ENCODE measurements around the gene PXDN.

PXDN gene

DNA sequence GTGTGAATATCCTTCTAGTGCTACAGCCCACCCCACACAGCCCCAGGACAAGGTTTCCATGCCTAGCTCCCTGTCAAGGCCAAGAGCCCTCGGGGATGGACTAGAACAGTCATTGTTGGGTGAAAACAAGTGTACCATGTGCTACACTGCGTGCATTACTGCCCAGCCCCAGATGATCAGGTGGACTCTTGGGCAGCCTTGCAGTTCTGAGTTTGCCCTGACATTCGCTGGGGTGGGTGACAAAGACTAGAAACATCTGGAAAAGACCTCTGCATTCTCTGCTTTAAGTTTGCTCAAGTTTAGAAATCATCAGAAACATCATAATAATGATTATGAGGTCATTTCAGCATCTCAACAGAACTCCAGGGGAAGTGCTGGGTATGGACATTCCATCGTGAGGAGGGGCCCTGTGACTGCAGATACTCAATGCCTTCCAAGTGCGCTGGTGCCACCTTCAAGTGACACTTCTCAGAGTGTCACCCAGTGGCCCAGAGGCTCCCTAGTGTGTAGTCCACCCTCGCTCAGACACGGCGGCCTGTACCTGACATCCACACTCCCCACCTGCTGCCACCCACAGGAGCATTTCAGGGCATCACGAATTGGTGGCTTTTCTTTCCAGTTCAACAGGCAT is 5.3 kb upstream of the PXDN start:
- Histone ChIP-seq H3K4me3 (IDR thresholded peaks at IDR 0.05; ENCODE audit: insufficient read depth, low read depth, low read length) (no peak overlapping the region), H3K4me2 (no peak overlapping the region), H3K9ac (no peak overlapping the region), H3K79me2 (ENCODE audit: insufficient read depth, low read depth) (no peaks in the 10 kb centered on the region), H4K20me1 (ENCODE audit: insufficient read depth) (no peaks in the 10 kb centered on the region), H3K27ac (no peak overlapping the region), H3K27me3 (ENCODE audit: insufficient read depth, low read depth) (no peaks in the 10 kb centered on the region), H3K4me1 (ENCODE audit: low read depth, poor library complexity, severe bottlenecking) (no peaks in the 10 kb centered on the region), H3K36me3 (ENCODE audit: insufficient read depth) (no peaks in the 10 kb centered on the region), H2AFZ (ENCODE audit: low read depth) (no peak overlapping the region)
- TF ChIP-seq, protein P1, sequence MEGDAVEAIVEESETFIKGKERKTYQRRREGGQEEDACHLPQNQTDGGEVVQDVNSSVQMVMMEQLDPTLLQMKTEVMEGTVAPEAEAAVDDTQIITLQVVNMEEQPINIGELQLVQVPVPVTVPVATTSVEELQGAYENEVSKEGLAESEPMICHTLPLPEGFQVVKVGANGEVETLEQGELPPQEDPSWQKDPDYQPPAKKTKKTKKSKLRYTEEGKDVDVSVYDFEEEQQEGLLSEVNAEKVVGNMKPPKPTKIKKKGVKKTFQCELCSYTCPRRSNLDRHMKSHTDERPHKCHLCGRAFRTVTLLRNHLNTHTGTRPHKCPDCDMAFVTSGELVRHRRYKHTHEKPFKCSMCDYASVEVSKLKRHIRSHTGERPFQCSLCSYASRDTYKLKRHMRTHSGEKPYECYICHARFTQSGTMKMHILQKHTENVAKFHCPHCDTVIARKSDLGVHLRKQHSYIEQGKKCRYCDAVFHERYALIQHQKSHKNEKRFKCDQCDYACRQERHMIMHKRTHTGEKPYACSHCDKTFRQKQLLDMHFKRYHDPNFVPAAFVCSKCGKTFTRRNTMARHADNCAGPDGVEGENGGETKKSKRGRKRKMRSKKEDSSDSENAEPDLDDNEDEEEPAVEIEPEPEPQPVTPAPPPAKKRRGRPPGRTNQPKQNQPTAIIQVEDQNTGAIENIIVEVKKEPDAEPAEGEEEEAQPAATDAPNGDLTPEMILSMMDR (conservative IDR thresholded peaks at IDR 0.05; ENCODE audit: low read depth, low read length): no peak

DNA sequence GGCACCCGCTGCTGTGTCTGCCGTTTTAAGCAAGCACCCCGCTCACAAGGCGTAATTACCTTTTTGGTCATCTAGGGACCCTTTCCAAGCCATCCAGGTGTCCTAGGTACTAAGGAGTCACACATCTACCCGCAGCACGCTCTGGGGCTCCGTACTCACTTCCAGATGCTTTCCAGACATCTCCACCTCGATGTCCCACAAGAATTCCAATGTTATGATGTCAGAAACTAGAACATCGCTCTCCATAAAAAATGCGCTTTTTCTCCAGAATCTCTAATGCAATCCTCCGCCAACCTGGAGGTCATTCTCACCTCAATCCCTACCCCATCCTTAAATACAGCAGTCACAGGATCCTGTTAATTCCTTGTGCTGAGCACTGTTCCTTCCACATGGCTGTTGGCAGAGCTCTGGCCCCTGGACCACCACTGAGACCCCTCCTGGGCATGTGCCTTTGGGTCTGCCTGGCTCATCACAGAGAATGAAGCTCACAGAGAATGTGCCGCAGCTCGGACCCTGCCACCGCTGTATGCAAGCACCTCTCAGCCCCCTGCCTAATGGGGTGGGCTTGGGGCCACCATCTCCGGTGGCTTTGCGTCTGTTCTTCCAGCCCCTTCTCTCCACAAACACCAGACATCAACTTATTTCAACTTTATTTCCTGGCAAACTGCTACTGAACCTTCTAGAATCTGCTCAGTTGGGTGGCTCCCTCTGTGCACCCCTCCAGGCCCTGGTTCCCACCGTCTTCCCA is 4.6 kb upstream of the PXDN start:
- H3K4me3 ChIP-seq (IDR thresholded peaks at IDR 0.05; ENCODE audit: insufficient read depth, low read depth, low read length): no peak overlapping the region
- H4K20me1 ChIP-seq (ENCODE audit: insufficient read depth): no peaks in the 10 kb centered on the region
- H3K36me3 ChIP-seq (ENCODE audit: insufficient read depth): no peaks in the 10 kb centered on the region
- no peak overlapping the region for H3K9ac ChIP-seq
- no peaks in the 10 kb centered on the region for H3K4me1 ChIP-seq (ENCODE audit: low read depth, poor library complexity, severe bottlenecking)
- no peak overlapping the region for H3K27ac ChIP-seq
- H3K79me2 ChIP-seq (ENCODE audit: insufficient read depth, low read depth): no peaks in the 10 kb centered on the region
- H2AFZ ChIP-seq (ENCODE audit: low read depth): no peak overlapping the region
- H3K4me2 ChIP-seq: no peak overlapping the region
- TF ChIP-seq, protein P1 (conservative IDR thresholded peaks at IDR 0.05; ENCODE audit: low read depth, low read length): no peak
- no peaks in the 10 kb centered on the region for H3K27me3 ChIP-seq (ENCODE audit: insufficient read depth, low read depth)

DNA sequence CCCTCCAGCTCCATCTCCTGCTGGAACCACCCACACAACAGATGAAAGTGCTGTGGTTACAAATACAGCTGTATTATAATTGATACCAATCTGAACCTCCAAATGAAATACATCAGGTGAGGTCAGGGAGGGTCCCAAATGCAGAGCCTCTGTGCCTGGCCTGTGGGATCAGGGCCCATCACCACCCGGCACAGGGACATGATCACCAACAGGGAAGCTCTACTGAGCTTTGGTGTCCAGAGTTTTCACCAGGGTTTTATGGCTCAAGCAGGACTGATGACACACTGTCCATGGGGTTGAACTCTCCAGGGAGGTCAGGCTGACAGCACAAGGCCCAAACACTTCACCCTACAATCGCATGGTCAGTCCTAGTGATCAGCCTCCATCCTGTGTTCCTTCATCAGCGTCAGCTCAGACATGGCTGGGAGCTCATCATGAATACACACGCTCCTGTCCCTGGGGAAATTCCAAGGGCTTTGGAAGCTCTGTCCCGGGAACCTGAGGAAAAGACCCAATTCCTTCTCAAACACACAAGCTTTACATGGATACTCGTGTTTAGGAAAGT is 3.9 kb upstream of the PXDN start:
- Histone ChIP-seq H3K4me2 (no peak overlapping the region), H4K20me1 (ENCODE audit: insufficient read depth) (no peaks in the 10 kb centered on the region), H3K9ac (no peak overlapping the region), H2AFZ (ENCODE audit: low read depth) (no peak overlapping the region), H3K27ac (no peak overlapping the region), H3K79me2 (ENCODE audit: insufficient read depth, low read depth) (no peaks in the 10 kb centered on the region), H3K4me3 (IDR thresholded peaks at IDR 0.05; ENCODE audit: insufficient read depth, low read depth, low read length) (no peak overlapping the region), H3K36me3 (ENCODE audit: insufficient read depth) (no peaks in the 10 kb centered on the region), H3K27me3 (ENCODE audit: insufficient read depth, low read depth) (no peaks in the 10 kb centered on the region), H3K4me1 (ENCODE audit: low read depth, poor library complexity, severe bottlenecking) (no peaks in the 10 kb centered on the region)
- TF ChIP-seq, protein P1 (conservative IDR thresholded peaks at IDR 0.05; ENCODE audit: low read depth, low read length): no peak

DNA sequence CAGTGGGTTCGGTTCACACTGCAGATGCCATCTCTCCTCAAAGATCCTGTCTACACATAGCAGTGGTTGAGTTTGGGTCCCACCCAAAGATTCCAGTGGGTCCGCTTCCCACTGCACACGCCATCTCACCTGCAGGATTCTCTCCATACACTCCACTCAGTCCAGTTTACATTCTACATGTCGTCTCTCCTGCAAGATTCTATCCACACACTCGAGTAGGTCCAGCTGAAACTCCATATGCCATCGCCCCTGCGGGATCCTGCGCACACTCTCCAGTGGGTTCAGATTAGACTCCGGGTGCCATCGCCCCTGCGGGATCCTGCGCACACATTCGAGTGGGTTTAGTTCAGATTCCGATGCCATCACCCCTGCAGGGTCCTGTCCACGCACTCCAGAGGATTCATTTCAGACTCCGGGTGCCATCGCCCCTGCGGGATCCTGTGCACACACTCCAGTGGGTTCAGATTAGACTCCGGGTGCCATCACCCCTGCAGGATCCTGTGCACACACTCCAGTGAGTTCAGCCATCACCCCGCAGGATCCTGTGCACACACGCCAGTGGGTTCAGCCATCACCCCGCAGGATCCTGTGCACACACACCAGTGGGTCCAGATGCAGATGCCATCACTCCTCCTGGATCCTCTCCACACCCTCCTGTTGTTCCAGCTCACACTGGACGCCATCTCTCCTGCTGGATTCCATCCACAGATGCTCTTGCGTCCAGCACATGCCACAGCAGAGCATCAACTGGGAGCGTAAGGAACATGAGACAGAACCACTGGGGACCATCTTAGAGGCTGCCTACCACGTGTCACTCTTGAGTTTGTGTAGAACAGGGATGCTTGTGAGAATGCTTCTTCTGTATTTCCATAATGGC is 3.0 kb upstream of the PXDN start:
- Histone ChIP-seq H3K27ac (no peak overlapping the region), H2AFZ (ENCODE audit: low read depth) (no peak overlapping the region), H3K4me1 (ENCODE audit: low read depth, poor library complexity, severe bottlenecking) (no peaks in the 10 kb centered on the region), H3K27me3 (ENCODE audit: insufficient read depth, low read depth) (no peaks in the 10 kb centered on the region), H3K9ac (no peak overlapping the region), H3K4me2 (no peak overlapping the region), H4K20me1 (ENCODE audit: insufficient read depth) (no peaks in the 10 kb centered on the region), H3K36me3 (ENCODE audit: insufficient read depth) (no peaks in the 10 kb centered on the region), H3K4me3 (IDR thresholded peaks at IDR 0.05; ENCODE audit: insufficient read depth, low read depth, low read length) (no peak overlapping the region), H3K79me2 (ENCODE audit: insufficient read depth, low read depth) (no peaks in the 10 kb centered on the region)
- TF ChIP-seq, protein P1 (conservative IDR thresholded peaks at IDR 0.05; ENCODE audit: low read depth, low read length): no peak
